GM18499 (cell line): Measurements from ENCODE around the gene GTPBP6.
"Not testable (repeated sequence)": the region's sequence is repeated elsewhere in the genome, so short reads cannot be mapped to it uniquely, and the experiment has no call there.

Source experiments
- ATAC-seq: cut with Tn5 transposase; IDR thresholded peaks from one replicate; pipeline ENCODE4 v1.9.1; 2021; ENCODE audit warnings: moderate number of reproducible peaks; ENCODE audit not compliant: insufficient read depth, unreplicated experiment

The GTPBP6 gene

DNA sequence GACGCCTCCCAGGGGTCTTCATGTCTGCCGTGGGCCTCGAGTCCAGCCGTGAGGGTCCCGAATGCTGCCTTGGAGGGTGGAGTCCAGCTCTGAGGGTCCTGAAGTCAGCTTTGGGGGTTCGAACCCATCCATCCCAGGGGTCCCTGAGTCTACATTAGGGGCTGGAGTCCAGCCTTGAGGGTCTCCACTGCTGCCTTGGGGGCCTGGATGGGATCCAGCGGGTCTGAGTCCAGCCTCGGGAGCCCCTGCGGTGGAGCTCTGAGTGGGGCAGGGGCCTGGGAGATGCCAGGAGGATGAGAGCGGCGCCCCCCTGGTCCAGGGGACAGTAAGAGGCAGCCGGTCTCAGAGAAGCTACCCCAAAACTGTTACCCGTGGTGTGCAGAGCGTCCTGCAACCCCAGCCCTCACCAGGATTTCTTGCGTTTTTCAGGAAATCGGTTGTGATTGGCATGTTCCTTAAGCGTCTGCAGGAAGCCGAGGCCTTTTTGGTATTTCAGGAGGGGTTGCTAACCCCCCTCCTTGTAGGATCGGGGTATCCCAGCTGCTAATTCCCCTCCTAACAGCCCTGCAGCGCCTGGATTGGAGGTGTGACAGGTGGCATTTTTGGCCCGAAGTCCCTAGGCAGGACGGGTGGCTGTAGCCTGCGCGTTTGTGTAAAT, 1.7 kb upstream of the GTPBP6 start:
- no peak for ATAC-seq

DNA sequence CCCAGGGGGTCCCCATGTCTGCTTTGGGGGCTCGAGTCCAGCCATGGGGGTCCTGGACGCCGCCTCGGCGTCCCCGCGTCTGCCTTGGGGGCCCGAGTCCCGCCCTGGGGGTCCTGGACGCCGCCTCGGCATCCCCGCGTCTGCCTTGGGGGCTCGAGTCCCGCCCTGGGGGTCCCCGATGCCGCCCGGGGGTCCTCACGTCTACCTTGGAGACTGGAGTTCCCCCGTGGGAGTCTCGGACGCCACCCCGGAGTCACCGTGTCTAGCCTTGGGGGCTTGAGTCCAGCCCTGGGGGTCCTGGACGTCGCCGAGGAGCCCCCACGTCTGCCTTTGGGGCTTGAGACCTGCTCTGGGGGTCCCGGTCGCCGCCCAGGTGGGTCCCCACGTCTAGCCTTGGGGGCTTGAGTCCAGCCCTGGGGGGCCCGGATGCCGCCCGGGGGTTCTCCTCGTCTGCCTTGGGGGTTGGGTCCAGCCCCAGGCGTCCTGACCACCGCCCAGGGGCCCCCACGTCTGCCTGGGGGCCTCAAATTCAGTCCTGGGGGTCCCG, 1.1 kb upstream of the GTPBP6 start:
- no peak for ATAC-seq

DNA sequence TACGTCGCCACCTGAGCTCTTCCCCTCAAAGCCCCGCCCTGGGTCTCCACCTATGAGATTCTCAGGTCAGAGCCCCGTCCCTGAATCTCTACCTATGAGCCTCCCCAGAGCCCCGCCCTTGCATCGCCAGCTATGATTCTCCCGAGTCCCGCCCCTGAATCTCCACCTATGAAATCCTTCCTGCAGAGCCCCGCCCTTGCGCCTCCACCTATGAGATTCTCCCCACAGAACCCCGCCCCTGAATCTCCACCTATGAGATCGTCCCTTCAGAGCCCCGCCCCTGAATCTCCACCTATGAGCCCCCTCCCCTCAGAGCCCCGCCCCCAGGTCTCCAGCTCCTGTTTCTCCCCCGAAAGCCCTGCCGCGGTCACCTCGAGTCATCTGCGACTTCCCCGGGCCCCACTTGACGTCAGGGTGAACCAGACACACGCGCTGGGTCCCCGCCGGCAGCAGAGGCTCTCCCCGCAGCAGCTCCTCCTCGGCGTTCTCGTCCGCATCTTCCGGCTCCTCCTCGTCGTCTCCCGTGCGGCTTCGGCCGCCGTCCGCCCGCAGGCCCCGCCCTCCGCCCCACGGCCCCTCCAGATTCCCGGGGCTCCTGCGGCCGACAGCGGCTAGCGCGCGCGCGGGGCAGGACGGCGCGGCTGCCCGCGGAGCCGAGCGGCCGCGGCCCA, 393 bp downstream of the GTPBP6 start:
- peak; percentile 49 for ATAC-seq

DNA sequence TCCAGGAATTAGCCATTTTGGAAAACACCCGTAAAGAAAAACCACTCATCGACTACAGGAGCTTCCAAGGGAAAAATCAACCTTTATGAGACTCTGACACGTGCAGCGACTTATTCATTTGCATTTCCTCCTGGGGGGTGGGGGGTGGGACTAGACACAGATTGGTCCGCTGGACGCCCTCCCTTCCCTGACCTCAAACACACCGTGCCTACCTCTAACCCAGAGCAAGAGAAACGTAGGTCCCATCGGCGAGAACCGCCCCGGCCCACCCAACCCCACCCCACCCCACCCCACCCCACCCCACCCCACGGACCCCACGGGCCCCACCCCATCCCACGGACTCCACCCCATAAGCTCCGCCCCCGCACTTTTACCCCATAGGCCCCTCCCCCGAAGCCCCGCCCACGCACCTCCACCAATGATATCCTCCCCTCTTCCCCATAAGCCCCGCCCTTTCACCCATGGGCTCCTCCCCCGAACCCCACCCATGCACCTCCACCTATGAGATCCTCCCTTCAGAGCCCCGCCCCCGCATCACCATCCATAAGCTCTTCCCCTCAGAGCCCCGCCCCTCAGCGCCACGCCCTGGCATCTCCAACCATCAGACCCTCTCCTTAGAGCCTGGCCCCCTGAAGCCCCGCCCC, 1.1 kb downstream of the GTPBP6 start:
- ATAC-seq, result no peak

DNA sequence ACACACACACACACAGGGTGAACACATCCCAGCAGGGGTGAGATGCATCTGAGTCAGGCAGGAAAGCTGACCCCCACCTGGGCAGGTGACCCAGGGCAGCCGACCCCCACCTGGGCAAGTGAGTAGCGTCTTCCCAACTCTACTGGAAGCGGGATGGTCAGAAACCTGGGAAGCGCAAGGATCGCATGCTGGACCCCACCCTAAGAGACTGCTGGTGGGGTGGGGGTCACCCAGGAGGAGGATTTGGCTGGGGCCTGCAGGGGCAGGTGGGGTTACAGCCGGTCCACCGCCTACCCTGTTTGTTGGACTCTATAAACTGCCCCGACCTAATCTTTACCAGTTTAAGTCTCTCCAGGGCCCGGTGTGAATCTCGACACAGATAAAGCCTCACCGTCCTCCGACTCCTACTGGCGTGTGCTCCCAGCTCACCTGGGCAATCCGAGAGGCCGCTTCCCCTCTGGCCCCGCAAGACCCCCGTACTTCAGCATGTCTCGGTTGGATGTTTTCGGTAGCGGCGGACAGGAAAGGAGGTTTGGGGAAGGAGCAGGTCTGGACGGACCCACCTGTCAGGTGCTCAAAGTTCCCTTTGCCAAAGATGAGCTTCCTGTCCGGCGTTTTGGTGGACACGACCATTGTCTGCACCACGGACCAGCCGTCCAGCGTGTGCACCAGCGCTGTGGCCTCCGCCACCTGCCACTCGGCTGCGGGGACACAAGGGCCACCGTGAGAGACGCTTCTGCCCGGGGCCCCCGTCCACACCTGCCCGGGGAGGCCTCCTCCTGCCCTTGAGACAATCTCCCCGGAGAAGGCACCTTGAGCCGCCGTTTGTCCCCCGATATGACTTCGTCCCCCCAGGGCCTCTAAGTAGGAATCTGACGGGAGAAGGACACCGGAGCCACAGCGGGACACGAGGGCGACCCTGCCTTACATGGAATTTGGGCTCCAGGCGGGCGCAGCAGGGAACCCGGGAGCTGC, 2.0 kb downstream of the GTPBP6 start:
- ATAC-seq, result no peak

DNA sequence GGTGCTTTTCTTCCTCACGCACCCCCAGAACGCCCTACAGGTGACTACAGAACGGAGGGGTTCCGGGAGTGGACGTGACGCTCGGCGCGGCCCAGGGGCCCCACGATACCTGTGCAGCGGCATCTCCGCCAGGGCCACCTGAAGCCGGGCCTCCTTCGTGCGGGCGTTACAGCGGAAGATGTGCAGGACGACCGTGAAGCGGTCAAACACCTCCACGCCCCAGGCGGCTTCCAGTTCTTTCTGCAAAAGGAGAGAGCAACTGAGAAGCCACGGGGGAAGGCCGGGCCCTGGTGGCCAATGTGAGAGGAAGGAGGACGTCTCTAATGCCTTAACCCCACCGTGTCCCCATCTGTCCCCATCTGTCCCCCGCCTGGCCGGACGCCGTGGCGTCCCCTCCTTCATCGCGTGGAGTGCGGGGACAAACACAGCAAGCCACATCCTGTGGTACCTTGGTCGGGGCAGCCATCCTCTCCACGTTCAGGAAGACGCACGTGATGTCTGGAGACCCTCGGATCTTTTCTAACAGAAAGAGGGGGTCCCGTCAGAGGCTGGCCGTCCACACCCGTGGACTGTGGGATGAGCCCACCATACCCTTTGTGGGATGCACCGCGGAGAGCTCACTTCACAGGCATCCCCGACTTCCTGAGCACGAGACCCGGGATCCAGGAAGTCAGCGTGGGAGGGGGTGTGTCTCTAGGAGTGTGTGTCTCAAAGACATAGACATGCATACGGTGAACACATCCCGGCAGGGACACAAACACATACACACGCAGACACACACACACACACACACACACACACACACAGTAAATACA, 3.6 kb downstream of the GTPBP6 start:
- ATAC-seq, result no peak

DNA sequence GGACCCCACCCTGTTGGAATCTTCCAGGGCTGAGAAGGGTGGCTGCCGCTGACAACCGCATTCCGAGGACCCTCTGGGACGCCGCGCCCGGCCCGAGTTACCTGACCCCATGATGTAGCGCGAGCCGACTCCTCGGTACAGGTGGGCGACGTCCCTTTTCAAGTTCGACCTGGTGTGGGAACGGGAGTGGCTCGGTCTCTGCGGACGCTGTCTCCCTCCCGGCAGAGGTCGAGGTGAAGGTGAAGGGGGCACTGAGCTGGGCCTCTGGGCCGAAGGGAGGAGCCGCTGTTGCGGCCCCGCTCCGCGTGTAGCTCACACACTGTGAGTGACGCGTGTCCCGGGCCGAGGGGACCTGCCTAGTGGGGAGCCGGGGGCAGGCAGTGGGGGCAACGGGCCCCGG, 4.5 kb downstream of the GTPBP6 start:
- ATAC-seq, result no peak

DNA sequence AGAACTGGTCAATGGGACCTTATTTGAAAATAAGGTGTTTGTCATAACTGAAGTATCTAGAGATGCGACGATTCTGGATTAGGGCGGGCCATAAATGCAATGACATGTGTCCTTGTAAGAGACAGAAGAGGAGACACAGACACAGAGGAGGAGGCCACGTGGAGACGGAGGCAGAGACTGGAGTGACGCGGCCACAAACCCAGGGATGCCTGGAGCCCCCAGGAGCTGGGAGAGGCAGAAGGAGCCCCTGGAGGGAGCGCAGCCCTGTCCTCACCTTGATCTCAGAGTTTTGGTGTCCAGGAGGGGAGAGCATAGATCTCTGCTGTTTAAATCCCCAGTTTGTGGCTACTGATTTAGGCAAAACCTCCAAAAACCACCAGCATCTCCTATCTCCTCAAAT, 5.0 kb downstream of the GTPBP6 start:
- no peak for ATAC-seq

DNA sequence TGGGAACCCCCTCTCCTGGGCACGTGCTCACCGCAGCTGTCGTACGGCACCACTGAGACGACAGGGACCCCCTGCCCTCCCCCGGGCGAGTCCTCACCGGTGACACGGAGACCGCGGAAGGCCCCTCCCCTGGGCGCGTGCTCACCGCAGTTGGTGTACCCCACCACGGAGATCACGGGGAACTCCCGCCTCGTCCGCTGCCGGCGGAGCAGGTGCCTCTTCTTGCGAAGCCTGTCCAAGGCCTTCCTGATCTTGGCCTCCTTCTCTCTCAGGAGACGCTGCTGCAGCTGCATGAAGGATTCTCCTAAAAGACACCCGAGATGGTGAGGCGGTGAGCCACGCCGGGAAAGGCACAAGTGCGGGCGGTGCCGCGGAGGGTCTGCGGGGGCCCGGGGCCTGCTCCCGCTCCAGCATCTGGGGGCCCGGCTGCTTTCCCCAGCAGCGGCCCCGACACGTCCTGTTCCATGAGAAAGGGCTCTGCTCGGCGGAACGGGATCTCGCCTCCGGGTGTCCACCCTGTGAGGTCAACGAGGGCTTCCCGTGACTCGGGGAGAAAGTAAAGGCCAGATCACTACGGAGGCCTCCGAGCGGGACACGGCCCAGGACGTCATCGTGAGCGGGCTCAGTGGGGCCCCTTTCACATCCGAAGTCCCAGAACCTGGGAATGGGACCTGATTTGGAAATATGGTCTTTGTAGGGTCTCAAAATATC, 5.8 kb downstream of the GTPBP6 start:
- no peak for ATAC-seq

DNA sequence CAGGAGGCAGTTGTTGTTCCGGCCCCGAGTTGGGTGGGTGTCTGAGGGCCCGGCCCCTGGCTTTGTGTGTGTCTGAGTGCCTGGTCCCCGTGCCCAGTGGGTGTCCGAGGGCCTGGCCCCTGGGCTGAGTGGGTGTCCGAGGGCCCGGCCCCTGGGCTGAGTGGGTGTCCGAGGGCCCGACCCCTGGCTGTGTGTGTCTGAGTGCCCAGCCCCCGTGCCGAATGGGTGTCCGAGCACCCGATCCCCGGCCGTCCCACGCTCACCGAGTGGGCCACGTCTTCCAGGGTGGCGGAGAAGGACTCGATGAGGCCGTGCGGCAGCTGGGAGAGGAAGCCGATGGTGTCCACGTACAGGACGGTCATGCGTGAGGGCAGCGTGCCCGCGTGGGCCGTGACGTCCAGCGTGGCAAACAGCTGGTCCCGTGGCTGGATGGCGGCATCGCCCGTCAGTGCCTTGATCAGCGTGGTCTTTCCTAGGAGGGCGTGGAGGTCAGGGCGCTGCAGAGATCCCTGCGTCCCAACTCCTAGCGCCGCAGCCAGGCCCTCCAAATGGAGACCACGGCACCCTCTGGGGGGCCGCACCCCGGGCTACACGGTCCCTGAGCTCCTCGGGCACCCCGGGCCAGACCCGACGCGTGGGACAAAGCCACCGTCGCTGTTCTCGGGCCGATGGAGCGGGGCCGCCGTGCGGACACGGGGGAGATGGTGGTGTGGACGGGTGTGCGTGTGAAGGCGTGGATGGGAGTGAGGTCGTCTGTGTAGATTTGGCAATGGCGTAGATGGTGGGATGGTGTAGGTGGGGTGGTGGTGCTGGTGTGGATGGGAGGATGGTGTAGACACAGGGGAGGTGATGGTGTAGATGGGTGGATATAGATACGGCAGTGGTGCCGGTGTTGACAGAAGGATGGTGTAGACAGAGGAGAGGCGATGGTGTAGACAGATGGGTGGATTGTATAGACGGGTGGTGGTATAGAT, 7.2 kb downstream of the GTPBP6 start:
- no peak for ATAC-seq

DNA sequence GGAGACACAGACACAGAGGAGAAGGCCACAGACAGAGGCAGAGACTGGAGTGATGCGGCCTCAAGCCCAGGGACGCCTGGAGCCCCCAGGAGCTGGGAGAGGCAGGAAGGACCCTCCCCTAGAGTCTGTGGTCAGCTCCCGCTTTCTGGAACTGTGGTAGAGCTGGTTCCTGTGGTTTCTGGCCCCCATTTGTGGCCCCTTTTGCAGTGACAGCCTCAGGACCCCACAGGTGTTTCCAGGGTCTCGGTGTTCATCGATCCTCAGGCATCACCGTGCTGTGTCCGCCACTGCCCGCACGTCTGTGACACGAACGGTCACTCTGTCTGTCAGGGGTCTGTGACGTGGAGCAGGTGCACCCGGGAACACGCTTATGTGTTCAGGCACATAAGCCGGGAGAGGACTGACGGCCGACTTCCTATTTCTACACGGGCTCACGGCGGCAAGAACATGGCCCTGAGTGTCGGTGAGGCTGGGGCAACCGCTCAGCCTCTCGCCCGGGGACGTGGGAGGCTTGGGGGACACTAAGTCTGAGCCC, 7.9 kb downstream of the GTPBP6 start:
- ATAC-seq, result no peak

DNA sequence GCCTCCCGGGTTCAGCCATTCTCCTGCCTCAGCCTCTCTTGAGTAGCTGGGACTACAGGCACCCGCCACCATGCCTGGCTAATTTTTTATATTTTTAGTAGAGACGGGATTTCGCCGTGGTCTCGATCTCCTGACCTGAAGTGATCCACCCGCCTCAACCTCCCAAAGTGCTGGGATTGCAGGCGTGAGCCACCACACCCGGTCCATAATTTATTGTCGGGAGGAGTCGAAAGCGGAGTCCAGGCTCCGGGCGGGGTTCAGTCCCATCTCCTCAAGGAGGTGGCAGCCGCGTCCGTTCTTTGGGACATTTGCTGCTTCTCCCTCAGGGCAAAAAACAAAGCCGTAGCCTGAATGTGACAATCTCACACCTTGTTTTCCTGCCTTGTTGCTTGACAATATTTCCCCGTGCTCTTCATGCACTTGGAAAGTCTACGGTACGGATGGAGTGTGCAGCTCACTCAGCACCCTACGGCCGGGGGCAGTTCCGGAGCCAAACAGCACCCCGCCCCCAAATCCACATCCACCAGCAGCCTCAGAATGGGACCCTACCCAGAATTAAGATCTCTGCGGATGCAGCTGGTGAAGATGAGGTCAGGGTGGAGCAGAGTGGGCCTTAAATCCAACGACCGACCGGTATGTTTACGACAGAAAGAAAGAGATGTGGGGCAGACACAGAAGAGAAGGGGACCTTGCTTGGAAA, 9.6 kb downstream of the GTPBP6 start:
- ATAC-seq, result no peak

DNA sequence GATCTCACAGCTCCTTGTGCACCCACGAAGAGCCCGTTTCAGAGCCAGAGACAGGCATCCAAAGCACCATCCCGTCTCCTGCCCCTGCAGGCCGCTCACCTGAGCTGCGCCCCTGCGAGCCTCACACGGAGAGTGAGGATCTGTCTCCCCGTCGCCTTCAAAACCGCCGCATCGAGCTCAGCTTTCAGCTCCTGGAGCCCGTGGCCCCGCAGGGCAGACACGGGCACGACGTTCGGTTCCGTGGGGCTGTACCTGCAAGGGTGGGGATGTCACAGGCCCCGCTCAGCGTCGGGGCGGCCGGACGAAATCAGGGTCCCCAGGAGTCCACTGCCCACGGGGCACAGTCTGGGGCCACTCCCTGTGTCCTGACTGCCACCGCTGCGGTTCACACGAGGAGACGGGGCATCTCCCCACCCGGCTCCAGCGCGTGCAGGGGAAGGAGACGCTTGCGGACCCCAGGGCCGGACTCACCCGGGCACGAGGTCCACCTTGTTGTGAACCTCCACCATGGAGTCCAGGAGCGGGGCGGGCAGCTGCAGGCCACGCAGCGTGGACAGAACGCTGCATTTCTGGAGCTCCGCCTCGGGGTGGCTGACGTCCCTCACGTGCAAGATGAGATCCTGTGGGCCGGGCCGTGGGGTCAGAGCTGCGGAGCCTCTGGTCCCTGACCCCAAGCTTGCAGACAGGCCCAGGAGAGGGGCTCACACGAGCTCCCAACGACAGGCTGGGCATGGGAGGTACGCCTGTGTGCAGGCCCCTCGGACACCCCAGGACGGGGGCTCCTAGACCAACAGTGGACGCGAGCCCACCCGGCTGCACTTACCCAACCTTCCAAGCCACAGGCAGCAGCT, 11.1 kb downstream of the GTPBP6 start:
- no peak for ATAC-seq

DNA sequence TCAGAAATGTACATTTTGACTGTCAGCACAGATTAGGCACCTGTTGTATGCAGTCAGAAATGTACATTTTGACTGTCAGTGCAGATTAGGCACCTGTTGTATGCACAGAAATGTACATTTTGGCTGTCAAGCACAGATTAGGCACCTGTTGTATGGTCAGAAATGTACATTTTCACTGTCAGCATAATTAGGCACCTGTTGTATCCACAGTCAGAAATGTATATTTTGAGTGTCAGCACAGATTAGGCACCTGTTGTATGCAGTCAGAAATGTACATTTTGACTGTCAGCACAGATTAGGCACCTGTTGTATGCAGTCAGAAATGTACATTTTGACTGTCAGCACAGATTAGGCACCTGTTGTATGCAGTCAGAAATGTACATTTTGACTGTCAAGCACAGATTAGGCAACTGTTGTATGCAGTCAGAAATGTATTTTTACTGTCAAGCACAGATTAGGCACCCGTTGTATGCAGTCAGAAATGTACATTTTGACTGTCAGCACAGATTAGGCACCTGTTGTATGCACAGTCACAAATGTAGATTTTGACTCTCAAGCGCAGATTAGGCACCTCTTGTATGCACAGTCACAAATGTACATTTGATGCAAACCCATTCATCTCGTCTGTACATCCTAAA, 11.9 kb downstream of the GTPBP6 start:
- ATAC-seq, result not testable (repeated sequence)

DNA sequence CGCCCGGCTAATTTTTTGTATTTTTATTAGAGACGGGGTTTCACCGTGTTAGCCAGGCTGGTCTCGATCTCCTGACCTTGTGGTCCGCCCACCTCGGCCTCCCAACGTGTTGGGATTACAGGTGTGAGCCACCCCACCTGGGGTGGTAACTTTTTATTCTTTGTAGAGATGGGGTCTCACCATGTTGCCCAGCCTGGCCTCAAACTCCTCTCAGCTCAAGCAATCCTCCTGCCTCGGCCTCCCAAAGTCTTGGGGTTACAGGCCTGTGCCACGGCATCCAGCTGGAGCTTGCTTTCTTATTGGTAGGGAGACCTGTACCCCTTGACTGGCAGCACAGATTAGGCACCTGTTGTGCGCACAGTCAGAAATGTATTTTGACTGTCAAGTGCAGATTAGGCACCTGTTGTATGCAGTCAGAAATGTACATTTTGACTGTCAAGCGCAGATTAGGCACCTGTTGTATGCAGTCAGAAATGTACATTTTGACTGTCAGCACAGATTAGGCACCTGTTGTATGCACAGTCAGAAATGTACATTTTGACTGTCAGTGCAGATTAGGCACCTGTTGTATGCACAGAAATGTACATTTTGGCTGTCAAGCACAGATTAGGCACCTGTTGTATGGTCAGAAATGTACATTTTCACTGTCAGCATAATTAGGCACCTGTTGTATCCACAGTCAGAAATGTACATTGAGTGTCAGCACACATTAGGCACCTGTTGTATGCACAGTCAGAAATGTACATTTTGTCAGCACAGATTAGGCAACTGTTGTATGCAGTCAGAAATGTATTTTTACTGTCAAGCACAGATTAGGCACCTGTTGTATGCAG, 12.6 kb downstream of the GTPBP6 start:
- not testable (repeated sequence) for ATAC-seq
